Tibial nerve (tissue), 4 donors: ENCODE measurements around the gene MRPS27. TPM values are rescaled to one million over a fixed set of nuclear protein-coding genes. Genes with fewer than 3 reads are reported as not detected.
A peak's percentile ranks its signal among the peaks of the same experiment; 100 is the strongest.

Experiments
- DNase-seq, 2 donors: peaks; one replicate each; pipeline ENCODE4 v3.0.0-alpha.2; 2019; ENCODE audit warnings: low spot score in 2 of 2
- H3K27ac ChIP-seq, 4 donors: fragments of 200-600 bp; sonication (generic) in 3 of 4; one replicate each; pipeline ENCODE4 v1.5.1; 2017 to 2019; ENCODE audit warnings: mild to moderate bottlenecking in 1 of 4
- H3K27me3 ChIP-seq, 2 donors: fragments of 200-600 bp; sonication (generic) in 1 of 2; one replicate each; pipeline versions ENCODE4 v1.5.1 to v1.6.0; 2017 to 2019
- H3K36me3 ChIP-seq, 3 donors: fragments of 200-600 bp; sonication (generic); one replicate each; pipeline ENCODE4 v1.5.1; 2018 to 2019
- H3K4me1 ChIP-seq, 4 donors: fragments of 200-600 bp; sonication (generic) in 3 of 4; one replicate each; pipeline ENCODE4 v1.5.1; 2017 to 2019
- H3K4me3 ChIP-seq, 4 donors: fragments of 200-600 bp; sonication (generic) in 3 of 4; one replicate each; pipeline ENCODE4 v1.5.1; 2017 to 2019; ENCODE audit warnings: mild to moderate bottlenecking in 1 of 4, moderate library complexity in 1 of 4
- H3K9me3 ChIP-seq, 4 donors: fragments of 200-600 bp; sonication (generic) in 3 of 4; one replicate each; pipeline ENCODE4 v1.5.1; 2017 to 2019
- CTCF ChIP-seq, 5 experiments: fragments of 200-600 bp in 3 of 5; fragments of 450-650 bp in 2 of 5; sonication (generic) in 3 of 5; IDR thresholded peaks; one replicate each; pipeline ENCODE4 v1.5.1; 2016 to 2019; ENCODE audit warnings: antibody characterized with exemption in 5 of 5, mild to moderate bottlenecking in 3 of 5, moderate library complexity in 2 of 5
- EP300 ChIP-seq, 2 donors: sonication (generic); formaldehyde crosslinking; IDR thresholded peaks; one replicate each; pipeline ENCODE4 v1.6.1; 2017; ENCODE audit warnings: antibody characterized with exemption in 2 of 2, mild to moderate bottlenecking in 1 of 2
- POLR2A ChIP-seq, 2 donors: fragments of 450-650 bp; IDR thresholded peaks; one replicate each; pipeline ENCODE4 v1.6.1; 2017; ENCODE audit warnings: antibody characterized with exemption in 2 of 2, mild to moderate bottlenecking in 2 of 2, moderate library complexity in 2 of 2
- whole genome bisulfite sequencing, 2 donors: methylation state at CpG; one replicate each; pipeline ENCODE4 v1.1.5; 2018; 5-methylcytosine and 5-hydroxymethylcytosine counted together
- total RNA-seq, 4 donors: library from RNA; depleted of rRNA; stranded (reverse); fragments of >200 nt; gene quantifications; one replicate each; pipeline ENCODE4 v1.1.0, GENCODE V29; 2016

MRPS27 gene
- total RNA-seq, 4 donors from 2014 or later: 44.4 to 59.0 (median 47.4) TPM

- Histone ChIP-seq H3K27ac (no peak overlapping the region), H3K36me3 (no peaks in the 10 kb centered on the region), H3K4me1 (peaks cover 0 to 76% (median 27%) of the 10 kb centered on the region in 4 donors), H3K9me3 (no peaks in the 10 kb centered on the region), H3K4me3 (no peak overlapping the region), H3K27me3 (no peaks in the 10 kb centered on the region)
- DNase-seq: no peak
- 93 to 94% methylated on average over 2 of the region's 2 CpGs for WGBS, 2 donors
- TF ChIP-seq POLR2A (IDR thresholded peaks at IDR 0.05) (no peak), EP300 (IDR thresholded peaks at IDR 0.05) (no peak), CTCF (IDR thresholded peaks at IDR 0.05) (no peak)
Measured at GRCh38 chr5:72243706-72244105, 76.3 kb downstream of the MRPS27 start.

GRCh38 chr5:72242796-72243475, 77.1 kb downstream of the MRPS27 start:
- no peak for DNase-seq
- Histone ChIP-seq H3K9me3 (no peaks in the 10 kb centered on the region), H3K4me1 (peaks cover 0 to 68% (median 21%) of the 10 kb centered on the region in 4 donors), H3K36me3 (no peaks in the 10 kb centered on the region), H3K4me3 (no peak overlapping the region), H3K27me3 (no peaks in the 10 kb centered on the region), H3K27ac (no peak overlapping the region)
- TF ChIP-seq EP300 (IDR thresholded peaks at IDR 0.05): no peak
- TF ChIP-seq POLR2A (IDR thresholded peaks at IDR 0.05): no peak
- TF ChIP-seq CTCF (IDR thresholded peaks at IDR 0.05): no peak
- 83 to 89% methylated on average over 7 of the region's 7 CpGs for WGBS, 2 donors

- no peaks in the 10 kb centered on the region for H3K27me3 ChIP-seq
- TF ChIP-seq POLR2A (IDR thresholded peaks at IDR 0.05) (no peak), CTCF (IDR thresholded peaks at IDR 0.05) (no peak), EP300 (IDR thresholded peaks at IDR 0.05) (no peak)
- DNase-seq: no peak
- H3K27ac ChIP-seq: peak overlapping the region in 1 of 4 donors; percentile 40
- H3K36me3 ChIP-seq: peaks cover 0 to 14% (median 0%) of the 10 kb centered on the region in 3 donors
- H3K4me3 ChIP-seq: no peak overlapping the region
- H3K9me3 ChIP-seq: no peaks in the 10 kb centered on the region
- WGBS, 2 donors: 47 to 57% methylated on average over 5 of the region's 5 CpGs
- H3K4me1 ChIP-seq: peaks cover 0 to 54% (median 14%) of the 10 kb centered on the region in 4 donors
Measured at GRCh38 chr5:72241346-72242003, 78.6 kb downstream of the MRPS27 start.

- no peaks in the 10 kb centered on the region for H3K27me3 ChIP-seq
- peaks cover 0 to 36% (median 6%) of the 10 kb centered on the region in 4 donors for H3K4me1 ChIP-seq
- H3K4me3 ChIP-seq: no peak overlapping the region
- no peaks in the 10 kb centered on the region for H3K9me3 ChIP-seq
- TF ChIP-seq CTCF (IDR thresholded peaks at IDR 0.05) (no peak), POLR2A (IDR thresholded peaks at IDR 0.05) (no peak), EP300 (IDR thresholded peaks at IDR 0.05) (no peak)
- H3K36me3 ChIP-seq: peaks cover 0 to 24% (median 0%) of the 10 kb centered on the region in 3 donors
- H3K27ac ChIP-seq: no peak overlapping the region
- 91 to 97% methylated on average over 5 of the region's 5 CpGs for WGBS, 2 donors
- DNase-seq: no peak
Measured at GRCh38 chr5:72238712-72239445, 81.2 kb downstream of the MRPS27 start.
